ENCODE results near the gene CDK13. TPM values are rescaled to one million over a fixed set of nuclear protein-coding genes. Genes with fewer than 3 reads are reported as not detected.

The CDK13 gene
- total RNA-seq, 1 donor from 2014 or later, result 45.3 TPM

DNA sequence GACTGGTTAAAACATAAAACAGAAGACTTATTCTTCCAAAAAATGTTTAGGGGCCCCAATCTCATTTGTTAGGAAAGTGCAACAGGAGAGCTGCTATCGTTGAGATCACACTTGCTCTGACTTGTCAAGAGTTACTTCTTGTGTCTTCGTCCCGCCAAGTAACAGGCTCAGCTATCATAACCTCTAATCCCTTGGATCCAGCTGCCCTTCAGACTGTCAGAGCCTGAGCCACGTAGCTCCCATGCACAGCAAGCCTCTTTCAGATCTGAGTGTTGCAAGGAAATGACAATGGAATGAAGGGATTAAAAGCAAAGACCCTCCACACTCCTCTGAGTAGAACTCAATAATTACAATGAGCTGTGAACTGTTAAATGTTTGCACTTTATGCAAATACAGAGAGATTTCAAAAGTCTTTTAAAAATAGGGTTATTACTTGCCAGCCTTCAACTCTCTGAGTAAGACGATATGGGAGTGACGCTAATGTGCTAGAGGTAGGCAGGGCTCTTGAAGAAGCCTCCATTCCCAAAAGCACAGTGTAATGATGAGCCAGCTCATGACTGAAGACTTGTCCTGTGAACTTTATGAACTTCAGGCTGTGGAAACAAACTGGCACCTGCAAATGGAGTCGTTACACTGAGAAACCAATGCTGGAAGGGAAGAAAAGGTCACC lies 28.4 kb upstream of the CDK13 start:
- H3K79me2 ChIP-seq (ENCODE audit: insufficient read depth, low read length), result no peaks in the 10 kb centered on the region
- H4K20me1 ChIP-seq (ENCODE audit: insufficient read depth, low read length), result no peaks in the 10 kb centered on the region
- Mint-ChIP-seq H3K4me1 (ENCODE audit: low read depth, unreplicated experiment) (no peaks in the 10 kb centered on the region), H3K27me3 (ENCODE audit: low read depth, unreplicated experiment) (peaks cover 7% of the 10 kb centered on the region), H3K27ac (ENCODE audit: unreplicated experiment) (no peak overlapping the region), H3K9me3 (ENCODE audit: unreplicated experiment) (peaks cover 2% of the 10 kb centered on the region), H3K4me3 (ENCODE audit: unreplicated experiment) (no peak overlapping the region), H3K36me3 (ENCODE audit: low read depth, unreplicated experiment) (no peaks in the 10 kb centered on the region)
- no peak overlapping the region for H3K4me3 ChIP-seq (ENCODE audit: insufficient read depth, low read depth, low read length)
- no peaks in the 10 kb centered on the region for H3K9me3 ChIP-seq (ENCODE audit: insufficient read depth, low read depth, low read length)
- no peak for DNase-seq (ENCODE audit: low read depth)
- H3K36me3 ChIP-seq (ENCODE audit: insufficient read depth, low read length), result no peaks in the 10 kb centered on the region
- H2AFZ ChIP-seq (ENCODE audit: low read depth, low read length), result no peak overlapping the region
- H3K27ac ChIP-seq (ENCODE audit: low read depth, low read length), result no peak overlapping the region
- no peak overlapping the region for H3K4me2 ChIP-seq (ENCODE audit: low read length)
- FAIRE-seq, result no peak
- TF ChIP-seq, protein P1, sequence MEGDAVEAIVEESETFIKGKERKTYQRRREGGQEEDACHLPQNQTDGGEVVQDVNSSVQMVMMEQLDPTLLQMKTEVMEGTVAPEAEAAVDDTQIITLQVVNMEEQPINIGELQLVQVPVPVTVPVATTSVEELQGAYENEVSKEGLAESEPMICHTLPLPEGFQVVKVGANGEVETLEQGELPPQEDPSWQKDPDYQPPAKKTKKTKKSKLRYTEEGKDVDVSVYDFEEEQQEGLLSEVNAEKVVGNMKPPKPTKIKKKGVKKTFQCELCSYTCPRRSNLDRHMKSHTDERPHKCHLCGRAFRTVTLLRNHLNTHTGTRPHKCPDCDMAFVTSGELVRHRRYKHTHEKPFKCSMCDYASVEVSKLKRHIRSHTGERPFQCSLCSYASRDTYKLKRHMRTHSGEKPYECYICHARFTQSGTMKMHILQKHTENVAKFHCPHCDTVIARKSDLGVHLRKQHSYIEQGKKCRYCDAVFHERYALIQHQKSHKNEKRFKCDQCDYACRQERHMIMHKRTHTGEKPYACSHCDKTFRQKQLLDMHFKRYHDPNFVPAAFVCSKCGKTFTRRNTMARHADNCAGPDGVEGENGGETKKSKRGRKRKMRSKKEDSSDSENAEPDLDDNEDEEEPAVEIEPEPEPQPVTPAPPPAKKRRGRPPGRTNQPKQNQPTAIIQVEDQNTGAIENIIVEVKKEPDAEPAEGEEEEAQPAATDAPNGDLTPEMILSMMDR (IDR thresholded peaks at IDR 0.05; ENCODE audit: insufficient read depth, low read depth, low read length), result no peak
- TF ChIP-seq EZH2 (IDR thresholded peaks at IDR 0.05; ENCODE audit: insufficient read depth, low read length), result no peak
- no peak overlapping the region for H3K9ac ChIP-seq (ENCODE audit: low read length)
- no peaks in the 10 kb centered on the region for H3K4me1 ChIP-seq (ENCODE audit: insufficient read depth, low read length)
- peaks cover 3% of the 10 kb centered on the region for H3K27me3 ChIP-seq (ENCODE audit: insufficient read depth, low read length)

DNA sequence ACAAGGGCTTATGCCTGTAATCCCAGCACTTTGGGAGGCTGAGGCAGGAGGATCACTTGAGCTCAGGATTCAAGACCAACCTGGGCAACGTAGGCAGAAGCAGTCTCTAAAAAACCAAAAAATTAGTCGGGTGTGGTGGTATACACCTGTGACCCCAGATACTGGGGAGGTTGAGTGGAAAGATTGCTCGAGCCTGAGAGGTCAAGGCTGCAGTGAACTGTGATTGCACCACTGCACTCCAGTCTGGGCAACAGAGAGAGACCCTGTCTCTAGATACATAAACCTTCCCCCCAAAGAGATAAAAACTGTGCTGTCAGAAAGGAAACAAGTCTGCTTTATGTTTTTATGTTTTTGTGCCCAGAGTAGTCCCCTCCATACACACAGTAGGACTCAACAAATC lies 27.5 kb upstream of the CDK13 start:
- H3K4me2 ChIP-seq (ENCODE audit: low read length), result no peak overlapping the region
- FAIRE-seq, result no peak
- no peak overlapping the region for H3K27ac Mint-ChIP-seq (ENCODE audit: unreplicated experiment)

DNA sequence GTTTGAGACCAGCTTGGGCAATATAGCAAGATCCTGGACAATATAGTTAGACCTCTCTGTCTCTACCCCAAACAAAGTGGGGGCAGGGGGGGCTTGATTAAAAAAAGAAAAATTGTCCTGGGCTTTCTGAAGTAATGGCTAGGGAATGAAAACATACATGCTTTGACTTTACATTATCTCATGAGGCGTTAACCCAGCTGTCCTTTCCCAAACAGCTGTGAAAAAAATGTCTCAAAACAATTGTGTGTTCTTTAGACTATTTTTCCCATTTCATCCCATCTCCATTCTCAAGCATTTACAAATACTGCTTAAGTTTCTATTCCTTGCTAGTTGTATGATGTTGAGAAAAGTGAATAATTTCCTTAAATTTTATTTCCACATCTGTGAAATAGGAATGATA lies 27.0 kb upstream of the CDK13 start:
- H2AFZ ChIP-seq (ENCODE audit: low read depth, low read length), result no peak overlapping the region
- H3K4me3 Mint-ChIP-seq (ENCODE audit: unreplicated experiment), result no peak overlapping the region
- no peaks in the 10 kb centered on the region for H4K20me1 ChIP-seq (ENCODE audit: insufficient read depth, low read length)
- DNase-seq (ENCODE audit: low read depth) (no peak), FAIRE-seq (no peak)
- H3K9me3 Mint-ChIP-seq (ENCODE audit: unreplicated experiment), result no peaks in the 10 kb centered on the region
- TF ChIP-seq, protein P1 (IDR thresholded peaks at IDR 0.05; ENCODE audit: insufficient read depth, low read depth, low read length), result no peak
- no peak for TF ChIP-seq EZH2 (IDR thresholded peaks at IDR 0.05; ENCODE audit: insufficient read depth, low read length)
- H3K36me3 ChIP-seq (ENCODE audit: insufficient read depth, low read length), result no peaks in the 10 kb centered on the region
- no peaks in the 10 kb centered on the region for H3K9me3 ChIP-seq (ENCODE audit: insufficient read depth, low read depth, low read length)
- no peak overlapping the region for H3K4me2 ChIP-seq (ENCODE audit: low read length)
- no peaks in the 10 kb centered on the region for H3K4me1 ChIP-seq (ENCODE audit: insufficient read depth, low read length)
- H3K79me2 ChIP-seq (ENCODE audit: insufficient read depth, low read length), result no peaks in the 10 kb centered on the region
- H3K36me3 Mint-ChIP-seq (ENCODE audit: low read depth, unreplicated experiment), result no peaks in the 10 kb centered on the region
- H3K27ac Mint-ChIP-seq (ENCODE audit: unreplicated experiment), result no peak overlapping the region
- H3K27me3 ChIP-seq (ENCODE audit: insufficient read depth, low read length), result no peaks in the 10 kb centered on the region
- no peak overlapping the region for H3K9ac ChIP-seq (ENCODE audit: low read length)
- H3K27ac ChIP-seq (ENCODE audit: low read depth, low read length), result no peak overlapping the region
- H3K4me1 Mint-ChIP-seq (ENCODE audit: low read depth, unreplicated experiment), result no peaks in the 10 kb centered on the region
- no peak overlapping the region for H3K4me3 ChIP-seq (ENCODE audit: insufficient read depth, low read depth, low read length)
- H3K27me3 Mint-ChIP-seq (ENCODE audit: low read depth, unreplicated experiment), result peaks cover 3% of the 10 kb centered on the region

More for the DNA sequence above, 27.5 kb upstream of the CDK13 start:
- H3K27me3 ChIP-seq (ENCODE audit: insufficient read depth, low read length), result no peaks in the 10 kb centered on the region
- Mint-ChIP-seq H3K4me1 (ENCODE audit: low read depth, unreplicated experiment) (no peaks in the 10 kb centered on the region), H3K36me3 (ENCODE audit: low read depth, unreplicated experiment) (no peaks in the 10 kb centered on the region), H3K27me3 (ENCODE audit: low read depth, unreplicated experiment) (peaks cover 7% of the 10 kb centered on the region), H3K4me3 (ENCODE audit: unreplicated experiment) (no peak overlapping the region), H3K9me3 (ENCODE audit: unreplicated experiment) (peaks cover under 1% of the 10 kb centered on the region)
- no peaks in the 10 kb centered on the region for H4K20me1 ChIP-seq (ENCODE audit: insufficient read depth, low read length)
- H2AFZ ChIP-seq (ENCODE audit: low read depth, low read length), result no peak overlapping the region
- no peaks in the 10 kb centered on the region for H3K79me2 ChIP-seq (ENCODE audit: insufficient read depth, low read length)
- H3K36me3 ChIP-seq (ENCODE audit: insufficient read depth, low read length), result no peaks in the 10 kb centered on the region
- no peaks in the 10 kb centered on the region for H3K4me1 ChIP-seq (ENCODE audit: insufficient read depth, low read length)
- no peak overlapping the region for H3K9ac ChIP-seq (ENCODE audit: low read length)
- no peak overlapping the region for H3K27ac ChIP-seq (ENCODE audit: low read depth, low read length)
- no peaks in the 10 kb centered on the region for H3K9me3 ChIP-seq (ENCODE audit: insufficient read depth, low read depth, low read length)
- H3K4me3 ChIP-seq (ENCODE audit: insufficient read depth, low read depth, low read length), result no peak overlapping the region
- DNase-seq (ENCODE audit: low read depth), result no peak
- TF ChIP-seq, protein P1 (IDR thresholded peaks at IDR 0.05; ENCODE audit: insufficient read depth, low read depth, low read length), result no peak
- TF ChIP-seq EZH2 (IDR thresholded peaks at IDR 0.05; ENCODE audit: insufficient read depth, low read length), result no peak

Measured in astrocyte (in vitro differentiated cells and primary cell).